Thyroid gland (tissue), 4 donors: ENCODE measurements around the gene FOXD2.

Experiments
- CTCF ChIP-seq, 6 experiments: fragments of 200-600 bp in 3 of 6; fragments of 450-650 bp in 3 of 6; sonication (generic) in 3 of 6; IDR thresholded peaks; one replicate each; pipeline ENCODE4 v1.5.1; 2016 to 2019; ENCODE audit warnings: antibody characterized with exemption in 6 of 6, mild to moderate bottlenecking in 2 of 6, inconsistent platforms in 1 of 6, moderate library complexity in 1 of 6
- POLR2A ChIP-seq, 2 donors: fragments of 450-650 bp; IDR thresholded peaks; one replicate each; pipeline ENCODE4 v1.6.1; 2017; ENCODE audit warnings: antibody characterized with exemption in 2 of 2, mild to moderate bottlenecking in 2 of 2, moderate library complexity in 1 of 2

- no peak for TF ChIP-seq CTCF (IDR thresholded peaks at IDR 0.05)
- TF ChIP-seq POLR2A (IDR thresholded peaks at IDR 0.05) = no peak
These were observed 25.4 kb upstream of the FOXD2 start for GRCh38 chr1:47412437-47412836.
